ENCODE measurements around the gene RALBP1.

DNA sequence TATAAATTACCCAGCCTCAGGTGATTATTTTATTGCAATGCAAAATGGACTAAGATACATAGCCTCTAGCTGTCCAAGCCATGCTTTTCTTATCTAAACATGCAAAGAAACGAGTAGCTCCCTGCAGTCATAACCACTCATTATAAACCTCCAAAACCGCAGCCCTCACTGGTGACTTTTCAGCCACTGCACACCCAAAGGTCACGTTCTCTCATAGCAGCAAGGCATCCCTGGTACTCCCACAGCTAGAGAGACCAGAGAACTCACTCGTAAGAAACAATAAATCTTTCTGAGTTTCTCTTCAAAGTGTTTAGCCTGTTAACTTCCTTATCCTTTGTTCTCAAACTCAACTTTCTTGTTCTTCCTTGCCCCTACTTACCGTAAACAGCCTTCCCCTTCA is 28.5 kb upstream of the RALBP1 start:
- TF ChIP-seq EZH2 (IDR thresholded peaks at IDR 0.05) (no peak), POLR2AphosphoS5 (IDR thresholded peaks at IDR 0.05; ENCODE audit: borderline replicate concordance, low read depth, low read length) (no peak), FOXP2 (optimal IDR thresholded peaks at IDR 0.05; ENCODE audit: control extremely low read depth, extremely low read length, insufficient read depth) (no peak)

All from SK-N-MC (cell line).